Islet precursor cell (in vitro differentiated cells): ENCODE measurements around the gene PBX2.
"Not testable (repeated sequence)": the region's sequence is repeated elsewhere in the genome, so short reads cannot be mapped to it uniquely, and the experiment has no call there.

Experiments
- DNase-seq: peaks from one replicate; pipeline ENCODE4 v3.0.0-alpha.2; 2018

The PBX2 gene

DNA sequence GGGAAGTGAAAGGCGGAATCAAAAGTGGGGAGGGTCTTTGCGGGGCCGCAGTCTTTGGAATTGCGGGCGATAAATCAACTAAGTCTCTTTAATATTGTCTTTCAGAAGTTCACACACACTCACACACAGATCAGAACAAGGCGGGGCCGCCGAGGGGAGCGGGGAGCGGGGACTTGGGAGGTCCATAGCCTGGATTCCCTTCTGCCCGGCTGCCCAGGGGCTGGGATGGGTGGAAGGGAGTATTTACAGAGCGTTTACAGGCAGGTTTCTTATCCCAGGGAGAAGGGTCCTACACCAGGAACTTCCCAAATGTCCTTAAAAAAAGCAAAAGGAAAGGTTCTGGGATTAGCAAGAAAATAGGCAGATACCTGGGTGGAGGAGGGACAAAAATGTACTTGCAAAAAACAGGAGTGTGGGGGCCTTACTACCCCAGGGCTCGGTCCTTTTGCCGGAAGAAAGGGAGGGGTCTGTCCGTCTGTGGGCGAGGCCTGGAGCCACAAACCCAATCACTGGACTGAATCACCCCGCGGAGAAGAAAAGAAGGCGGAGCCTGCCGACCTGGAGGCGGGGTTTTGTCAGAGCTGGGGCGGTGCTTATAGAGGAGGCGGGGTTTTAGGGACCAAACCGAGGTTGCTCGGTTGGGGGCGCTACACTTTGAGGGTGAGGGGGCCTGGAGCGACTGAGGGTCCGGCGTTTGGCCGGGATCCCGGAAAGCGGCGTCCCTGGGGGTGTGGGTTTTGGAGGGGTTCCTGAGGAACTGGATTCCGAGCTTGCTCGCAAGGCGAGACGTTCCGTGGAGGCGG is 41.5 kb downstream of the PBX2 start:
- peak; percentile 70 for DNase-seq

DNA sequence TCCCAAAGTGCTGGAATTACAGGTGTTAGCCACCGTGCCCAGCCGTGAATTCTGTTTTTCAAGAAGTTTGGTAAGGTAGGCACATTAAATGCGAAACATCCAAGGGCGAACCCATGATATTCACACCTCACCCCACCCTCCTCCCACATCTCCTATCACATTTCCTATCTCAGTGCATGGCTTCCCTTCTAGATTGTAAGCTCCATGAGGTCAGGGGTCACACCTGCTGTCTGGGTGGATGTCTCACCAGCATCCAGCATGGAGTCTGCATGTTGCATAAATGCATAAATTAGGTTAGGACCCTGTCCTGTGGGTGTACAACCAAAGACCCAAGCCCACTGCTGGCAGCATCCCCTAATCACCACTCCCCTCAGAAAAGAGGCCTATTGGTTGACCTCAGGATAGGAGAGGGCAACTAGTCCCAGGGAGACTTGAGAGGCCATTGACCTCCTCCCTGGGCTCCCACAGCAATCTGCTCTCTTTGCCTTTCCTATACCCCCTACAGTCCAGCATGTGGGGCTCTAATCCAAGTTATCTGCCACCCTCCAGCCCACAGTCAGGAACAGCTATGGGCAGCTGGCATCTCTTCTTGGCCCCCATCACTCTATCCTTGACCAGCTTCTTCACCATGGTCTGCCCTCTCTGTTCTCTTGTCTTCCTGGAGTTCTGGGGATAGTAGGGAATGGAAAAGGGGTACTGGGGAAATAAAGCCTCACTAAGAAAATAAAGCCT is 42.4 kb downstream of the PBX2 start:
- no peak for DNase-seq

GRCh38 chr6:32146687-32147086 is 43.3 kb downstream of the PBX2 start:
- DNase-seq, result no peak

GRCh38 chr6:32146287-32146686 is 43.7 kb downstream of the PBX2 start:
- no peak for DNase-seq

DNA sequence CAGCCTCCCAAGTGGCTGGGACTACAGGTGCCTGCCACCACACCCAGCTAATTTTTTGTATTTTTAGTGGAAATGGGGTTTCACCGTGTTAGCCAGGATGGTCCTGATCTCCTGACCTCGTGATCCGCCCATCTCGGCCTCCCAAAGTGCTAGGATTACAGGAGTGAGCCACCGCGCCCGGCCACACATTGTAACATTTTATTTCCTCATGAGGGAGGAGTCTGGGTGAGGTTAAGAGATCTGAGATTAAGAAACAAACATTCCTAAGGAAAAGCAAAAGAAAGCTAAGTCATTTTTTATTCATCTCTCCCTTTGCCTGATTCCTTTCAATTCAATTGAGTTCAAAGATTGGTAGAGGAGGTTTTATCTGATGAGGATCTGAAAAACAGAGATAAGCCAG is 45.8 kb downstream of the PBX2 start:
- DNase-seq, result not testable (repeated sequence)

DNA sequence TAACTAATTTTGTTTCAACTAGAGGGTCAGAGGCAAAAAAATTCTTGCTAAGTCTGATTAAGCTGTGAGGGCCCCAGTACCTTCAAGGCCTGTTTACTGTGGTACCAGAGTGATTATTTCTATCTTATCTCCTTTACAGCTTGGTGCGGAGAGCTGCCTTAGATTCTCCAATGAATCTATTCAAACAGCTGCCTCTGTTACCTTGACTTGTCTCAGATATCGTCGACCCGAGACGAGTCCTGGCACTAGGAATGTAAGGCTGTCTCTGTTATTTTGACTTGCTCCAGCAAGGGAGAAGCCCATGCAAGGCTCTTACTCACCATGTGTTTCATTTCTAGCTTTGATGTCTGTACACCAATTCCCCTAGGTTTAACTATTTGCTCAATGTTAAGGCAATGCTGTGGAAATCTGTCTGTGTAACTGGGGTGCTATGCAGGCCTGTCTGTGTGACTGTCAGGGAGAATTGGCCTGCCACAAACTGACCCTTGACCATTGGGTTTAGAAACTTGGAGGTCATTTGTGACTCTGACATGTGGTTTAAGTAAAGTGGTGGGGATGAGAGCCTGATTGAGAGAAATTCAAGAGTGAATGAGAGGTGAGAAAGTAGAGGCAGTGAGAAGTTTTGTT is 49.5 kb downstream of the PBX2 start:
- DNase-seq, result no peak

GRCh38 chr6:32139590-32139989 is 50.4 kb downstream of the PBX2 start:
- no peak for DNase-seq

DNA sequence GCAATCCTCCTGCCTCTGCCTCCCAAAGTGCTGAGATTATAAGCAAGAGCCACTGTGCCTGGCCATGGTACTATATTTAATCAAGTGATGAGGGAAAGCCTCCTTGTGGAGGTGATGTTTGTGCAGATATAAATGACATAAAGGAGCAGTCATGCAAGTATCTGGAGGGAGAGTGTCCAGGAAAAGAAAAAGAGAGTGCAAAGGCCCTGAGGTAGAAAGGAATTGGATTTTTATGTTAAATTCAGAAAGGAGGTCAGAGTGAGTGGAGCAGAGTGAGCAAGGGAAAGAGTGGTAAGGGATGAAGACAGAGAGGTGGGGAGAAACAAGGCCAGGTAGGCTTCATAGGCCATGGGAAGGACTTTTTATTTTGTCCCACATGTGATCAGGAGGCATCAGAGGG is 52.5 kb downstream of the PBX2 start:
- no peak for DNase-seq
